ENCODE results near the gene PTRHD1. TPM values are rescaled to one million over a fixed set of nuclear protein-coding genes. Genes with fewer than 3 reads are reported as not detected.
A peak's percentile ranks its signal among the peaks of the same experiment; 100 is the strongest.

The PTRHD1 gene
- total and polyA plus RNA-seq, 5 donors: 25.0 to 32.4 (median 26.3) TPM

DNA sequence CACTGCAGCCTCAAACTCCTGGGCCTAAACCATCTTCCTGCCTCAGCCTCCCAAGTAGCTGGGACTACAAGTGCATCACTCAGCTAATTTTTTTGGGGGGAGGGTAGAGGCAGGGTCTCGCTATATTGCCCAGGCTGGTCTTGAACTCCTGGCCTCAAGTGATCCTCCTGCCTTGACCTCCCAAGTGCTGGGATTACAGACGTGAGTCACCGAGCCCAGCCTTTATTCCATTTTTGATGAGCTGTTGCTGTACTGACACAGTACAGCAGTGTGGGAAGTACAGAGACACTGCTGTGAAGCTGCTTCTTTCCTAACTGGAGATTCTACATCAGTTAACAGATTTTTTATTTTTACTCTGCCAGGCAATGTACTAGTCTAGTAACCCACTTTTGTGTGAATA lies 18.8 kb downstream of the PTRHD1 start:
- Histone ChIP-seq H3K4me3 (ENCODE audit: low read length) (no peak overlapping the region), H3K4me1 (ENCODE audit: control insufficient read depth, insufficient read depth, low read length) (no peaks in the 10 kb centered on the region), H3K27me3 (ENCODE audit: control insufficient read depth, insufficient read depth) (no peaks in the 10 kb centered on the region), H3K9me3 (ENCODE audit: control insufficient read depth, low read length) (no peaks in the 10 kb centered on the region), H3K27ac (ENCODE audit: low read length) (no peak overlapping the region)
- ATAC-seq (no peak), DNase-seq (no peak)
- 76% methylated on average over 3 of the region's 3 CpGs for WGBS
- intact Hi-C loops (cut with DNase I): no loop called here

DNA sequence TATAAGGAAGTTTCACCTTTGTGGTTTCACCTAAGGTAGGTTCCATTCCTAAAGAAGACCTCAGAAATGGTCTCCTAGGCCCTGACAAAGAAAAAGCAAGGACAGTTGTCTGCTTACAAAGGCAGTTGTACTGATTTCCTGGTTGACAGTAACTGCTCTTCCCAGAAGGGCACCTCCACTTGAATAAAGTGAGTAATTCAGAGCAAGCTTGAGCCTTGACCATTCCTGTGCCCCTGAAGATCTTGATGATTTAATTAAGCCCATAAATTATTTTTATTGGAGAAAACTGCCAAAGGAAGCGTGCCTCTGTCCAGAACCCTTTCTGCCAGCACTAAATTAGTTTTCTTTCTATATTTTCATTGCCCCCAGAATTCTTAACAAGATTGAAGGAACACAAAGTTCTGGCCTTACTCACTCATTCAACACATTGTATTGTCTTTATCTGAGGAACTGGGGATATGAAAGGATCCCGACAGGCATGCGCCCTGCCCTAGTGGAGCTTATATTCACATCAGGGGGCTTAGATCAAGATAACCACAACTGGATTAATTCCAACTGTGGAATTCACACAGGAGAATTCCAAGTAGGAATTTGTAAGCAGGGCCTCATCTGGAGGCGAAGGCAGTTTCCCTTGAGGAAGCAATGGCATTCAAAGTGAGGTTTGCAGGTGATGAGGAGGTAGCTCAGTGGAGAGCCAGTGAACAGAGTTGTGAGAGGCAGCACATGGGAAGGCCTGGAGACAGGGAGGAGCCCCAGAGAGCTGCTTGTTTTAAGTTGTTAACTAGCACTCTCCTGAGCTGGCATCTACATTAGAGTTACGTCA lies 21.2 kb downstream of the PTRHD1 start:
- ATAC-seq: no peak
- no peak overlapping the region for H3K4me3 ChIP-seq (ENCODE audit: low read length)
- H3K9me3 ChIP-seq (ENCODE audit: control insufficient read depth, low read length): no peaks in the 10 kb centered on the region
- no peaks in the 10 kb centered on the region for H3K4me1 ChIP-seq (ENCODE audit: control insufficient read depth, insufficient read depth, low read length)
- no peak for DNase-seq
- H3K27ac ChIP-seq (ENCODE audit: low read length): no peak overlapping the region
- intact Hi-C loops (cut with DNase I): no loop called here
- H3K27me3 ChIP-seq (ENCODE audit: control insufficient read depth, insufficient read depth): no peaks in the 10 kb centered on the region
- 87% methylated on average over 5 of the region's 5 CpGs for WGBS

- H3K4me3 ChIP-seq (ENCODE audit: low read length): no peak overlapping the region
- no peak overlapping the region for H3K27ac ChIP-seq (ENCODE audit: low read length)
- WGBS: 81% methylated on average over 5 of the region's 5 CpGs
- DNase-seq (no peak), ATAC-seq (no peak)
- intact Hi-C loops (cut with DNase I): no loop called here
- no peaks in the 10 kb centered on the region for H3K4me1 ChIP-seq (ENCODE audit: control insufficient read depth, insufficient read depth, low read length)
- no peaks in the 10 kb centered on the region for H3K27me3 ChIP-seq (ENCODE audit: control insufficient read depth, insufficient read depth)
- H3K9me3 ChIP-seq (ENCODE audit: control insufficient read depth, low read length): no peaks in the 10 kb centered on the region
Measured at GRCh38 chr2:24771061-24771460, 22.1 kb downstream of the PTRHD1 start.

- DNase-seq (peak; percentile 73 to 89 (median 86)), ATAC-seq (peak; percentile 77 to 88)
- no peaks in the 10 kb centered on the region for H3K9me3 ChIP-seq (ENCODE audit: control insufficient read depth, low read length)
- no peaks in the 10 kb centered on the region for H3K4me1 ChIP-seq (ENCODE audit: control insufficient read depth, insufficient read depth, low read length)
- WGBS: 54% methylated on average over 7 of the region's 7 CpGs
- H3K27me3 ChIP-seq (ENCODE audit: control insufficient read depth, insufficient read depth): no peaks in the 10 kb centered on the region
- H3K27ac ChIP-seq (ENCODE audit: low read length): no peak overlapping the region
- intact Hi-C loops (cut with DNase I): no loop called here
- H3K4me3 ChIP-seq (ENCODE audit: low read length): no peak overlapping the region
Measured at GRCh38 chr2:24768601-24769000, 24.6 kb downstream of the PTRHD1 start.

DNA sequence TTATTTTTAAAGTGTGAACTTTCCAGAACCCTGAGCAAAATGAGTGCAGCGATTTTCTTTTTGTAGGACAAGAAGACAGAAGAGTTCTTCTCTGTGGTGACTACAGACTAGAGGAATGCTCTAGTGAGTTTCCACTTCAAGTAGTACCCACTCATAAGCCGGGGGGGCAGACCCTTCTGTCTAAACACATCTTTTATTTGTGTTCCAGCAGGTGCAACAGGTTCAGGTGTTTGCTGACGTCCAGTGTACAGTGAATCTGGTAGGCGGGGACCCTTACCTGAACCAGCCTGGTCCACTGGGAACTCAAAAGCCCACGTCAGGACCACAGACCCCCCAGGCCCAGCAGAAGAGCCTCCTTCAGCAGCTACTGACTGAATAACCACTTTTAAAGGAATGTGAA lies 25.2 kb downstream of the PTRHD1 start:
- intact Hi-C loops (cut with DNase I): no loop called here
- no peak for ATAC-seq
- no peaks in the 10 kb centered on the region for H3K27me3 ChIP-seq (ENCODE audit: control insufficient read depth, insufficient read depth)
- no peak overlapping the region for H3K4me3 ChIP-seq (ENCODE audit: low read length)
- H3K4me1 ChIP-seq (ENCODE audit: control insufficient read depth, insufficient read depth, low read length): no peaks in the 10 kb centered on the region
- DNase-seq: no peak
- 93% methylated on average over 5 of the region's 5 CpGs for WGBS
- peak overlapping the region; percentile 42 for H3K27ac ChIP-seq (ENCODE audit: low read length)
- H3K9me3 ChIP-seq (ENCODE audit: control insufficient read depth, low read length): no peaks in the 10 kb centered on the region

GRCh38 chr2:24766609-24767008 lies 26.6 kb downstream of the PTRHD1 start:
- no peaks in the 10 kb centered on the region for H3K9me3 ChIP-seq (ENCODE audit: control insufficient read depth, low read length)

DNA sequence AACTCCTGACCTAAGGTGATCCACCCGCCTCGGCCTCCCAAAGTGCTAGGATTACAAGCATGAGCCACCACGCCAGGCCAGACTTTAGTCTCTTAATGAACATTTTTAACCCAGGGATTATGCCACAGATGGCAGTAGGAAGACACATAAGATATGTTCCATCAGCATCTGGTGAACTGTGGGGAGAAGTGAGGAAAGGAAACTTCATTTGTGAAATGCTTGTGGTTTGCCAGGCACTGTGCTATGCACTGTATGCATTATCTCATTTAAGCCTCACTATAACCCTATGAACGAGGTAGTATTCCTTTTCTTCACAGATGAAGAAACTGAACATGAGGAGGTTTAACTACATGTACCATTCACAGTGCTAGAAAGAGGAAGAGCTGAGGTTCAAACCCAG lies 29.3 kb downstream of the PTRHD1 start:
- Histone ChIP-seq H3K4me1 (ENCODE audit: control insufficient read depth, insufficient read depth, low read length) (no peaks in the 10 kb centered on the region), H3K27ac (ENCODE audit: low read length) (no peak overlapping the region), H3K27me3 (ENCODE audit: control insufficient read depth, insufficient read depth) (no peaks in the 10 kb centered on the region), H3K4me3 (ENCODE audit: low read length) (no peak overlapping the region), H3K9me3 (ENCODE audit: control insufficient read depth, low read length) (no peaks in the 10 kb centered on the region)
- ATAC-seq: no peak
- intact Hi-C loops (cut with DNase I): no loop called here
- DNase-seq: no peak
- WGBS: 95% methylated on average over 4 of the region's 4 CpGs

More at GRCh38 chr2:24766609-24767008, 26.6 kb downstream of the PTRHD1 start:
- ATAC-seq (no peak), DNase-seq (no peak)
- 72% methylated on average over 6 of the region's 6 CpGs for WGBS
- H3K27ac ChIP-seq (ENCODE audit: low read length): peak overlapping the region; percentile 38
- H3K27me3 ChIP-seq (ENCODE audit: control insufficient read depth, insufficient read depth): no peaks in the 10 kb centered on the region
- no peaks in the 10 kb centered on the region for H3K4me1 ChIP-seq (ENCODE audit: control insufficient read depth, insufficient read depth, low read length)
- H3K4me3 ChIP-seq (ENCODE audit: low read length): no peak overlapping the region
- intact Hi-C loops (cut with DNase I): no loop called here

DNA sequence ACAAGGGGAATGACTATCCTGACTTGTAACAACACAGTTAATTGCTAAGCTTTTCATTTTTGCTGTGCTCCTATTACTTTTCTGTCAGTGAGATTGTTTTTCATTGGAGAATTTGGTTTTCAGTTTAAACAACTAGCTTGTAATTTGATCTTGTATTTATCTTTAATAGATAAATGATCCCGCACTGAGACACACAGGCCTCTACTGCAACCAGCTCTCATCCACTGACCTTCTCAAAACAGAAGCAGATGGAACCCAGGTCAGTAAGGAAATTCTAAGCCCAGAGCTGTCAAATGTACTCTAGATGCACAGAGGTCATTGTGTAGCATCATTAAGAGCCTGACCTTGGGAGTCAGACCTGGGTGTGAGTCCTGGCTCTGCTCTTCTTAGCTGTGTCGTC lies 30.7 kb downstream of the PTRHD1 start:
- H3K27ac ChIP-seq (ENCODE audit: low read length): no peak overlapping the region
- no peaks in the 10 kb centered on the region for H3K27me3 ChIP-seq (ENCODE audit: control insufficient read depth, insufficient read depth)
- 53% methylated on average over 2 of the region's 2 CpGs for WGBS
- H3K9me3 ChIP-seq (ENCODE audit: control insufficient read depth, low read length): no peaks in the 10 kb centered on the region
- H3K4me3 ChIP-seq (ENCODE audit: low read length): no peak overlapping the region
- intact Hi-C loops (cut with DNase I): no loop called here
- H3K4me1 ChIP-seq (ENCODE audit: control insufficient read depth, insufficient read depth, low read length): no peaks in the 10 kb centered on the region
- DNase-seq: no peak
- no peak for ATAC-seq

DNA sequence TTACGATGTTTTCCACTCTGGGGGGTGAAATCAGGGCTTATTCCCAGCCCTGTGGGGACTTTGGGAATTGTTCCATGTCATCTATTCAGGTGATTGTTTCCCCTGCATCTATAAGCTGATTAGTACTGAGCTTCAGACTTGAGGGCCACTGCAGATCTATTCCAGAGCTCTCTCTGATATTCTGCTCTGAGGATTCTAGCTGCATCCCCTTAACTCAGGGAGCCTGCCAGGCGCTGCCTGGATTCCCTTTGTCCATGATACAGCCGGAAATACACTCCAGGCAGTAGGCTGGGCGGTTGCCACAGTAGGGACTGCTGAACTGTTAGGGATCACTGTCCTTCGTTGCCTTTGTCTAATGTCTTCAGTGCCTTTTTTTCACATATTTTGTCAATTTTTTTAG lies 31.3 kb downstream of the PTRHD1 start:
- Histone ChIP-seq H3K4me3 (ENCODE audit: low read length) (no peak overlapping the region), H3K4me1 (ENCODE audit: control insufficient read depth, insufficient read depth, low read length) (no peaks in the 10 kb centered on the region), H3K27me3 (ENCODE audit: control insufficient read depth, insufficient read depth) (no peaks in the 10 kb centered on the region), H3K9me3 (ENCODE audit: control insufficient read depth, low read length) (no peaks in the 10 kb centered on the region), H3K27ac (ENCODE audit: low read length) (no peak overlapping the region)
- DNase-seq (peak in 1 of 3 donors; percentile 62), ATAC-seq (no peak)
- intact Hi-C loops (cut with DNase I): no loop called here
- WGBS: 83% methylated on average over 5 of the region's 5 CpGs

DNA sequence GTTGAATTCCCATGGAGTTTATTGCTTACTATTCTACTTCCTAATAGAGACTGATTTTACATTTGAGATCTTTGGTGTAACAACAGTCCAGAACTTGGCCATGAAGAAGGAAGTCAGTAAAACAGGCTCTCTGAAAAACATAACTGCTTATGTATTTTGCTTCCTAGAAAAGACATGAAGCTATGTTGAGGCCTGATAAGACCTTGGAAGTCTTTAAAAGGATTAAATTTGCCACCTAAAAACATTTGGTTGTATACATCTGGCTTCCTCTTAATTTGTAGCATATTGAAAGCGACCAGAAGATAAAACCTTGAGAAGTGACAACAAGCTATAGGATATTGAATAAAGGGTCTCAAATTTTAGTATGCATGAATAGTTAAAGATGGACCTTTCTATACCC lies 36.4 kb downstream of the PTRHD1 start:
- Histone ChIP-seq H3K27me3 (ENCODE audit: control insufficient read depth, insufficient read depth) (no peaks in the 10 kb centered on the region), H3K27ac (ENCODE audit: low read length) (no peak overlapping the region), H3K9me3 (ENCODE audit: control insufficient read depth, low read length) (no peaks in the 10 kb centered on the region), H3K4me1 (ENCODE audit: control insufficient read depth, insufficient read depth, low read length) (no peaks in the 10 kb centered on the region), H3K4me3 (ENCODE audit: low read length) (no peak overlapping the region)
- intact Hi-C loops (cut with DNase I): no loop called here
- DNase-seq (no peak), ATAC-seq (no peak)
- WGBS: 98% methylated on average over 1 of the region's 1 CpG

- H3K27me3 ChIP-seq (ENCODE audit: control insufficient read depth, insufficient read depth): no peaks in the 10 kb centered on the region
- H3K4me1 ChIP-seq (ENCODE audit: control insufficient read depth, insufficient read depth, low read length): no peaks in the 10 kb centered on the region
- no peak for ATAC-seq
- no peaks in the 10 kb centered on the region for H3K9me3 ChIP-seq (ENCODE audit: control insufficient read depth, low read length)
- no peak for DNase-seq
- no peak overlapping the region for H3K4me3 ChIP-seq (ENCODE audit: low read length)
- WGBS: 83% methylated on average over 3 of the region's 3 CpGs
- H3K27ac ChIP-seq (ENCODE audit: low read length): no peak overlapping the region
- intact Hi-C loops (cut with DNase I): no loop called here
Measured at GRCh38 chr2:24754985-24755705, 38.0 kb downstream of the PTRHD1 start.
